Activated effector memory CD4-positive, alpha-beta T cell treated with Interleukin-2 at 50 U/mL for 16 hours (primary cell): ENCODE measurements around the gene RHO.
"Not testable (repeated sequence)": the region's sequence is repeated elsewhere in the genome, so short reads cannot be mapped to it uniquely, and the experiment has no call there.

Experiments
- DNase-seq: peaks from one replicate; pipeline ENCODE4 v3.0.0-alpha.2; 2020

Gene RHO

GRCh38 chr3:129522953-129523352 is 5.5 kb upstream of the RHO start:
- no peak for DNase-seq

- no peak for DNase-seq
Observed at GRCh38 chr3:129524081-129524480, 4.4 kb upstream of the RHO start.

- no peak for DNase-seq
Observed at GRCh38 chr3:129525341-129525968, 3.0 kb upstream of the RHO start.

GRCh38 chr3:129526121-129526900 is 2.1 kb upstream of the RHO start:
- DNase-seq = no peak

- no peak for DNase-seq
Observed at GRCh38 chr3:129527262-129527661, 1.2 kb upstream of the RHO start.

- DNase-seq = no peak
Observed at GRCh38 chr3:129529436-129530210, 1.2 kb downstream of the RHO start.

GRCh38 chr3:129530251-129530791 is 1.9 kb downstream of the RHO start:
- no peak for DNase-seq

GRCh38 chr3:129530821-129531220 is 2.4 kb downstream of the RHO start:
- DNase-seq = no peak

- no peak for DNase-seq
Observed at GRCh38 chr3:129531699-129532098, 3.3 kb downstream of the RHO start.

- DNase-seq = no peak
Observed at GRCh38 chr3:129532261-129532660, 3.8 kb downstream of the RHO start.

- DNase-seq = no peak
Observed at GRCh38 chr3:129533406-129533805, 5.0 kb downstream of the RHO start.

- no peak for DNase-seq
Observed at GRCh38 chr3:129534428-129535027, 6.1 kb downstream of the RHO start.

- DNase-seq = no peak
Observed at GRCh38 chr3:129535075-129535474, 6.6 kb downstream of the RHO start.

- DNase-seq = no peak
Observed at GRCh38 chr3:129536374-129536667, 7.9 kb downstream of the RHO start.

GRCh38 chr3:129536804-129537203 is 8.4 kb downstream of the RHO start:
- DNase-seq = no peak

GRCh38 chr3:129539206-129539605 is 10.8 kb downstream of the RHO start:
- DNase-seq = no peak

- DNase-seq = no peak
Observed at GRCh38 chr3:129540776-129541516, 12.5 kb downstream of the RHO start.

- no peak for DNase-seq
Observed at GRCh38 chr3:129542747-129543146, 14.3 kb downstream of the RHO start.

- DNase-seq = no peak
Observed at GRCh38 chr3:129543156-129543790, 14.8 kb downstream of the RHO start, which contains the start of gene H1-8. TSS of gene H1-8 (plus strand) at chr3:129543175. CDS start at chr3:129543219, 44 bp downstream.

GRCh38 chr3:129543999-129544398 is 15.6 kb downstream of the RHO start:
- no peak for DNase-seq

- not testable (repeated sequence) for DNase-seq
Observed at GRCh38 chr3:129545951-129546350, 17.5 kb downstream of the RHO start.

- DNase-seq = no peak
Observed at GRCh38 chr3:129547241-129547640, 18.8 kb downstream of the RHO start.
